ENCODE results near the gene MRPL40. TPM values are rescaled to one million over a fixed set of nuclear protein-coding genes. Genes with fewer than 3 reads are reported as not detected.
"Not testable (repeated sequence)": the region's sequence is repeated elsewhere in the genome, so short reads cannot be mapped to it uniquely, and the experiment has no call there.

MRPL40 gene
- total RNA-seq, 1 donor from 2014 or later = 25.7 TPM

- no peak for DNase-seq (ENCODE audit: low spot score)
These were observed 8.3 kb downstream of the MRPL40 start for GRCh38 chr22:19440411-19441195.

GRCh38 chr22:19442166-19442565 lies 9.8 kb downstream of the MRPL40 start:
- no peak for DNase-seq (ENCODE audit: low spot score)

- DNase-seq (ENCODE audit: low spot score) = no peak
These were observed 11.3 kb downstream of the MRPL40 start for GRCh38 chr22:19443544-19444211.

GRCh38 chr22:19445279-19445982 lies 13.1 kb downstream of the MRPL40 start:
- DNase-seq (ENCODE audit: low spot score) = not testable (repeated sequence)

GRCh38 chr22:19446603-19447329 lies 14.4 kb downstream of the MRPL40 start:
- DNase-seq (ENCODE audit: low spot score) = no peak

GRCh38 chr22:19447330-19448075 lies 15.2 kb downstream of the MRPL40 start, which contains the start of gene C22orf39:
C22orf39 (minus strand) TSS chr22:19447711; CDS start chr22:19447688, 23 bp downstream.
- DNase-seq (ENCODE audit: low spot score) = peak; percentile 94

- DNase-seq (ENCODE audit: low spot score) = peak; percentile 30
These were observed 15.8 kb downstream of the MRPL40 start for GRCh38 chr22:19448076-19448607.

- DNase-seq (ENCODE audit: low spot score) = no peak
These were observed 16.5 kb downstream of the MRPL40 start for GRCh38 chr22:19448739-19449421.

- DNase-seq (ENCODE audit: low spot score) = no peak
These were observed 17.1 kb downstream of the MRPL40 start for GRCh38 chr22:19449422-19449767.

GRCh38 chr22:19450363-19451175 lies 18.2 kb downstream of the MRPL40 start:
- DNase-seq (ENCODE audit: low spot score) = no peak

GRCh38 chr22:19451570-19451969 lies 19.2 kb downstream of the MRPL40 start:
- no peak for DNase-seq (ENCODE audit: low spot score)

GRCh38 chr22:19453718-19454117 lies 21.4 kb downstream of the MRPL40 start:
- no peak for DNase-seq (ENCODE audit: low spot score)

- no peak for DNase-seq (ENCODE audit: low spot score)
These were observed 21.8 kb downstream of the MRPL40 start for GRCh38 chr22:19454156-19454555.

- no peak for DNase-seq (ENCODE audit: low spot score)
These were observed 22.7 kb downstream of the MRPL40 start for GRCh38 chr22:19455033-19455432.

GRCh38 chr22:19455585-19456370 lies 23.4 kb downstream of the MRPL40 start:
- no peak for DNase-seq (ENCODE audit: low spot score)

- no peak for DNase-seq (ENCODE audit: low spot score)
These were observed 24.2 kb downstream of the MRPL40 start for GRCh38 chr22:19456541-19456940.

- no peak for DNase-seq (ENCODE audit: low spot score)
These were observed 25.6 kb downstream of the MRPL40 start for GRCh38 chr22:19457828-19458428.

GRCh38 chr22:19460036-19460435 lies 27.7 kb downstream of the MRPL40 start:
- no peak for DNase-seq (ENCODE audit: low spot score)
